GM19438 (cell line): ENCODE results near the gene ARHGEF28.

ENCODE experiments used
- ATAC-seq: cut with Tn5 transposase; IDR thresholded peaks from one replicate; pipeline ENCODE4 v1.9.1; 2021; ENCODE audit warnings: low read depth; ENCODE audit not compliant: unreplicated experiment

The ARHGEF28 gene

DNA sequence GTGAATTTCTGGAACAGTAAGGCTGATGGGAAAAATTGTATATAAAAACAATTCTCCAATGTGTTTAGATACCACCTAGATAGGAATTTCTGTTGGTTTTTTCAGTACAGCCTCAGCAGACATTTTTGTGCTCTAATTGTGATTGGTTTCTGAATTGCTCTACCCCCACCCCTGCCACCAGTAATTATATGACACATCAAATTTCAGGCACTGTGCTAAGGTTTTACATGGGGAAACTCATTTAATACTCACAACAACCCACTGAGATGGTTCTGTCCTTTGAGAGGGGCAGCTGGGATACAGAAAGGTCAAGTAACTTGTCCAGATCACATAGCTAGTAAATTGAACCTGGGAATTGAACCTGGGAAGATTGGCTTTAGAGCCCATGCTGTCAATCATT is 288.0 kb downstream of the ARHGEF28 start:
- ATAC-seq, result no peak

DNA sequence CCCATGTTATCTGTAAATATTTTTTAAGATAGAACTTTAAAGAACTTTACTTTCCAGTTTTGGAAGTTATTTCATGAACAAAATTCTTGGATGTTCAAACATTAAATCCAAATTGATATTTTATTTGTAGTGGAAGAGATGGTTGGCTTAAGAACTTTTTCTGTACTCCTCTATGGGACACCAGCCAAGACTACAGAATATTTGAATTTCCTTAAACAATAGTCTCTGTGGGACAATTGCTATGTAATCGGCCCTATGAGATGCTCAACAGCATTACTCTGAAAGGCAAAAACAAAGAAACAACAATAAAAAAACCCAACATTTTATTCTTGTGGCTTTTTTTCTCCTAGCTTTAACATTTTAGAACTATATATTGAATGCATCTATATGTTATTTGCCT is 289.3 kb downstream of the ARHGEF28 start:
- ATAC-seq, result no peak

DNA sequence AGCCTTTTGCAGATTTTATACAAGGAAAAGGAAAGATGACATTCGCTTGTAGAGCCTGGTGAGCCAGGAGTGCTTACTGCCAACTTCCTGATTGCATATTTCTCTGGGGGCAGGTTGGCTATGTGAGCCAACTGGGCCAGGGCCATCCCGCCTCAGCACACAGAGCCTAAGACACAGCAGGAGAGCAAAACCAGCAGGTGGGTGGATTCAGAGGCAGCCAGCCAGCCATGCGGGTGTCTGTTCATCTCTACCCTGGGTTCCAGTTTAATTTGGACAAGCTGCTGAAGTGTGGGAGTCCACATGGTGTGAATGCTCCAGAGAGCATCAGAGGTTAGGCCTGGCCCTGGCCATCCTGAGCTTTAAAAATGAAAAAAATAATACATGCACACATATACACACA is 291.4 kb downstream of the ARHGEF28 start:
- ATAC-seq, result no peak

DNA sequence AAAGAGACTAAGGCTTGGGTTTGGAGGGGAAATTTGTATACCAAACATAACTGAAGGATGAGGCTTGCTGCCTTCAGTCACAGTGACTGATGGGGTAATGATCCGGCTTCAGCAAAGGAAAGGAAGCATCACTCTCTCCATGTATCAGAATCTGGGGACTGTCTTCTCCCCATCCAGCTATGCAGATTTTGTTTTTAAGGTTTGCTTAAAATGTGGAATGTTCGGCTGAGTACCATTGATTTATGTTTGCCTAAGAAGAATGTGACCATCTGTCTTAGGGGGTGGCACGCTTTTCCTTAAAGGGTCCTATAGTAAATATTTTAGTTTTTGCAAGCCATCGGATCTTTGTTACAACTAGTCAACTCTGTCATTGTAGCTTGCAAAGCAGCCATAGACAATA is 291.9 kb downstream of the ARHGEF28 start:
- ATAC-seq, result no peak

DNA sequence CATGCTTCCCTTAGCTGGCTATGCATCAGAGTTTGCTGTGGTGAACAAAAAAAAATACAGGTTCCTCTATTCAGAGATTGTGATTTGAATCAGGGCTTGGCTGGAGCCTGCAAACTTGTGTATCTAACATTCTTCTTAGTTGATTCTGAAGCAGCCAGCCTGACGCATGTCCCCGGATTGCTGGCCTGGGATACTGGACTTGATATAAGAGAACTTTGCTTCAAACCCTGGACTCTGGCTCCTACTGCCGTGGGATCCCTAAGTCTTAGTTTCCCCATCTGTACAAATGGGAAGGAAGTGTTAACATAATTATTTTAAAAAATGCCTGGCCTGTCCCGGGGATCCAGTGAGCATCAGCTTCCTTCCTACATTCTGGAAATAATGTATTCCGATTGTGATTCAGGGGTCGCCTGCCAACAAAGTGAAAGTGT is 292.8 kb downstream of the ARHGEF28 start:
- ATAC-seq, result no peak

- no peak for ATAC-seq
These were observed 295.7 kb downstream of the ARHGEF28 start for GRCh38 chr5:73921741-73922140.

DNA sequence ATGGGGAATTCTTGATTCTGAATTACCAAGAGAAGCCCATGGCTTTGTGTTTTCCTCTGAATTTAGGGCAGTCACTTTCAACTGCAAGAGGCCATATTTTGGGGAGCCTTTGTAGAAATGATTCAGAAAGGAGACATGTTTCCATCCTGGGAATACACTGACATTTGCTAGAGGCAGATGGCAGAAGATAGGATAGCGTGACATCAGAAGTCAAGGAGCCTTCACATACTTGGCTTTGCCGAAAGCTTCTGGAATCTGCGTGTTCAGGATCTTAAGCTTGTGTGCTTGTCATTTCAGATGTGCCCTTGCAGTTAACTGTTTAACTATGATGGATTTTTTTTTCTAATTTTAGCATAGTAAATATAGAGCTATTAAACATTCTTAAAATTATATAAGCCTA is 296.2 kb downstream of the ARHGEF28 start:
- no peak for ATAC-seq

DNA sequence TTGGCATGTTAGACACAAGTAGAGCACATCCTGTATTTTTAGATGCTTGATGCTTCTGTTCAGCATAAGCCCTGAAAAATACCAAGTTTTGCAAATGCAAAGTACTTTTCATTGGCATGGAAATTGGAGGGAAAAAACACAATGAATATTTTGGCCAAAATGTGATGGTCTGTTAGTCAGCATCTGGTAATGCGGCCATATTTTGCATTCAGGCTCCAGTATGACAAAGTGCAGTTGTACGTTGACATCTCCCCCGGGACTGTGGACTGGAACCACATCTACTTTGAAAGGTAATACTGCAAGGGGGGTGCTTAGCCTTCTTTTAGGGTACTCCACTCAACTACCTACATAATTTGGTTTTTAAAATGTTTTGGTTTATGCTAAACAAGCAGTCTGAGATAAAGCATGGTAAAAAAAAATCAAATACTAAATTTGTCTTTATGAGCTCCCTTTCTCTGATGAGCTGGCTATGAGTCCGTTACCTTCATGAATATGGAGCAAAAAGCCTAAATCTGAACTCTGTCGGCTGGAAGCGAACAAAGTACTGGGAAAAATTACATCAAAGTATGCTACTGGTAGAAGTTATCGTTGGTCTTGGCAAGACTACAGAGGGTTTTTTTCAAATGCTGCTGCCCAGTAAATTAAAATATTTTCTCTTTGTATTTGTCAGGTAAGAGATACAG is 297.0 kb downstream of the ARHGEF28 start:
- no peak for ATAC-seq

DNA sequence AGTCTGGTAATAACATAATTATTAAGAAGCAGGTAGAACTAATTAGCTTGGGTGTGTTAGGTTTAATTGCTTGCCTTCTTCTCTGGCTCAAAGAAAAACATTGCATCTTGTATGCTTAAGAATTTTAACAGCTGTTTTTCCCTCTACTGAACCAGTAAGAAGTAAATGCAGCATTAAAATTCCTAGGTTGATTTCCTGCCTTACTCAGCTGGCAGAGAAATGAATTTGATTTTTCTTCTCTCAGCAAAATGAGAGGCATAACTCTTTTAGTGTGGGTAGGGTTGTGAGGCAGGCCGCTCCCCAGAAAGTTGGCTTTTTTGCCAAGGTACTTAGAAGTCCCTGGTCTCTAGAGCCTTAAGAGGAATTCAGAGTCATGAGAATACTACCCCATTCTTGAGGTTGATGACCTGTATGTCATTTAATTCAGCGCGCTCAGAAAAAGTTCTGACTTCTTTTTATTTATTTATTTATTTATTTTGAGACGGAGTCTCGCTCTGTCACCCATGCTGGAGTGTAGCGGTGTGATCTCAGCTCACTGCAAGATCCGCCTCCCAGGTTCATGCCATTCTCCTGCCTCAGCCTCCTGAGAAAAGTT is 302.6 kb downstream of the ARHGEF28 start:
- no peak for ATAC-seq

DNA sequence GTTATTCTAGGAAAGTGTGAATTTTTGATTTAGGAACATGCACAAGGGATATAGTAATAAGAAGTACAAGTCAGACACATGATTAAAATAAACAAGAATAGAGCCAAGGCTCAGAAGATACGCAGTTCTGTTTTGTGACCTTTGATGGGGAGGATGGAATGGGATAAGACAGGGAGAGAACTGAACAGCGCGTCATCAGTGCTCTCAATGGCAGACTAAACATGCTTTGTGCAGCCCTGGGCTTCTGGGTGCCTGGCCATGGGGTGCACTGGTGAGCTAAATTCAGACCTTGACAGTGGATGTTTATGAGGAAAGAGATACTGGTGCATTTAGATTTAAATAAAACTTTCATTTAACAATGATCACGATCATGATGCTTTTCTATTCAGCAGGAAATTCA is 309.7 kb downstream of the ARHGEF28 start:
- ATAC-seq, result no peak

- ATAC-seq, result no peak
These were observed 312.4 kb downstream of the ARHGEF28 start for GRCh38 chr5:73938280-73938937.

DNA sequence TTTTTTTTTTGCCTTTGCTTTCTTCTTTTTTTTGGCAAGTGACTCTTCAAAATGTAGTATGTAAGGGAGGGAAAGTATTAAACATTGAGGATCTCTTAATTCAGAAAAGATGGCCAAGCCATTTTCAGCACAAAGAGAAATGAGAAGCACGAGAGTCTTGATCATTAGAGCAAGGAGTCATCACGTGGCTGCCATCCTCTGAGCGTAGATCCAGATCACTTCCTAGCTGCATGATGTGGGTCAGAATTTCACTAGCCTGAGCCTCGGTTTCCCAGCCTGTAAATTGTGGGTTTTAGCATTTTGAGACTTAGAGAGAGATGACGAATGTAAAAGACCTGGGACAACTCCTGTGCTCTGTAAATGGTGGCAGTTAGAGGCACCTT is 312.9 kb downstream of the ARHGEF28 start:
- ATAC-seq, result no peak

- ATAC-seq, result no peak
These were observed 313.6 kb downstream of the ARHGEF28 start for GRCh38 chr5:73939557-73939956.

GRCh38 chr5:73940026-73940425 is 314.0 kb downstream of the ARHGEF28 start:
- ATAC-seq, result no peak

DNA sequence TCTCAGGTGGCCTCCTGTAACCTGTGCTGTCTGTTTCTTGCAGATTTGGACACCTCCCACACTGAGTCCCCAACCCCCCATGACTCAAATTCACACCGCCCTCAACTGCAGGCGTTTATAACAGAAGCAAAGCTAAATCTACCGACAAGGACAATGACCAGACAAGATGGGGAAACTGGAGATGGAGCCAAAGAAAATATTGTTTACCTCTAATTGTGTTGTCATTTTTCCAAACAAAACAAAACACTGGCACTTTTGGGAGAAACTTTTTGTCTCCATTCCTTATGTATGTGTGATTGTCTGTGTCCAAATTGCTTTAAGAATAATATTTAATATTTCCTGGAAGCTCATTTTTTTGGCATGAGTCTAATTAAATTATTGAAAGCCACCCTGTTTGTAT is 314.8 kb downstream of the ARHGEF28 start:
- no peak for ATAC-seq

DNA sequence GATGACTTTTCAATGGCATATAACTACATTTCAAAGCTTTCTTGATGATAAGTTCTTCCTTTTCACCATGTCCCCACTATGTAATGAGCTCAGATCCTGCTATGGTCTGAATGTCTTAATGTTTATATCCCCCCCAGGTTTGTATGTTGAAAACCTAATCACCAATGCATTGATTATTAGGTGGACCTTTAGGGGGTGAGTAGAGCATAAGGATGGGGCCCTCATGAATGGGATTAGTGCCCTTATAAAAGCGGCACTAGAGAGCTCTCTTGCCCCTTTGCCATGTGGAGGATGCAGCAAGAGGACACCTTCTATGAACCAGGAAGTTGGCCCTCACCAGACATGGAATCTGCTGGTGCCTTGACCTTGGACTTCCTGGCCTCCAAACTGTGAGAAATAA is 316.8 kb downstream of the ARHGEF28 start:
- no peak for ATAC-seq

DNA sequence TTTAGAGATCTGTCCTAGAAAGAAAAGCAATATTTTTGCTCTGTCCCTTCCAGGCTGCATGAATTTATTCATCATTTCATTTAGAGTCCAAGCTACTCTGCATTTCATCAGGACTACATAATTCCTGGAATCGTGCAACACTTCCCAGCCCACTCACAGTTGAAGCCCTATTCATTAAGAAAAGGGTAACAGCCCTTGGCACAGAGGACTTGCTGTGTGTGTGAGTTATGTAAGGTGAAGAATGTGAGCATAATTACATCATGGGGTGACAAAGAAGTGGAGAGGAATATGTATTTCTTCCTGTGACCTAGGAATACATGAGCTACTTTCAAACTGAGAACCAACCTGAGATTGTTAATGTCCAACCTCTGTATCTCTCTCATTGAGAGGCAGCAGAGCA is 317.4 kb downstream of the ARHGEF28 start:
- no peak for ATAC-seq

- ATAC-seq, result no peak
These were observed 318.6 kb downstream of the ARHGEF28 start for GRCh38 chr5:73944581-73944980.

DNA sequence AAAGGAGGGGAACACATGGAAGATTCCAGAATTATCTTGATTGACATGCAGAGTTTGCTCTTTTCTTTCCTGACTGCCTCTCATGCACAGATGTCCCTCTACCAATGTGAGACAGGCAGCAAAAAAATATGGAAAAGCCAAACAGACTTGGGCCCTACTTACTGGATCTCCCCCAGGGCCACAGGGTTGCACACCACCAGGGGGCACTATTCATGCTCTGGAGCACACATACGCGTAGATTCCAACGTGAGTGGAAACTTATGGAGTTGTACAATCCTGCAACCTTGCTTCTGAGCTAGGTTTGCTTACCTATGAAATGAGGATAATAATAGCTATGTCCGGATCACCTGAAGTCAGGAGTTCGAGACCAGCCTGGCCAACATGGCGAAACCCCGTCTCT is 319.5 kb downstream of the ARHGEF28 start:
- ATAC-seq, result no peak

GRCh38 chr5:73946278-73946677 is 320.3 kb downstream of the ARHGEF28 start:
- ATAC-seq, result no peak

DNA sequence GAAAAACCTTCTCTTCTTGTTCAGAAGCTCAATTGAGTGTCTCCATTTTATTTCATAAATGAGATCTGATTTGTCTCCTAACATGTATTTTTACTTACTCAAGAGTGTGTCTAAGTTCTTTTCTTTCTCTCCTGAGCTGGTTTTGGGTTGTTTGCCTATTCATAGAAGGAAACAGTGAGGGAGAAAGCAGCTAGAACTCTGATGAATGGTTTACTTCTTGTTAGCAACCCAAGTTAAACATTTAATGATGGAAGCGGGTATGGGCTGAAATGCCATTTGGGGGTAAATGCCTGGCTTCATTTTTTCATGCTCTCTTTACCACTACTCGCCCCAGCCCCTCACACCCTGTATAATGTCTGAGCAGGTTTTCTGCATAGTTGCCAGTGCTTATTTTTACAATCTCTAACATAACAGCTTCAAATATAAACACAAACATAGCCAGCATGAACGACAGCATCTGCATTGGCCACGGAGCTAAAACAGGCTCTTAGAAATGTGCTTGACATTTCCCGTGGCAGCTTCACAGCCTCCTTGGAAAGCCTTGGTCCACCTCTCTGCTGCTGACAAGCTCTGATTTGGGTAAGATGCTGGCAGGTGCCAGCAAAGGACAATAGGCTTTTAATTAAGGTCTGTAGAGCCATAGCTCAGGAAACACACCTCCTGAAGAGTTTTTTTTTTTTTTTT is 321.1 kb downstream of the ARHGEF28 start:
- ATAC-seq, result no peak
